Thyroid gland (tissue), 4 donors: ENCODE results near the gene ACACA.

Source experiments
- CTCF ChIP-seq, 6 experiments: fragments of 200-600 bp in 3 of 6; fragments of 450-650 bp in 3 of 6; sonication (generic) in 3 of 6; IDR thresholded peaks; one replicate each; pipeline ENCODE4 v1.5.1; 2016 to 2019; ENCODE audit warnings: antibody characterized with exemption in 6 of 6, mild to moderate bottlenecking in 2 of 6, inconsistent platforms in 1 of 6, moderate library complexity in 1 of 6
- POLR2A ChIP-seq, 2 donors: fragments of 450-650 bp; IDR thresholded peaks; one replicate each; pipeline ENCODE4 v1.6.1; 2017; ENCODE audit warnings: antibody characterized with exemption in 2 of 2, mild to moderate bottlenecking in 2 of 2, moderate library complexity in 1 of 2

- TF ChIP-seq CTCF (IDR thresholded peaks at IDR 0.05) = no peak
- TF ChIP-seq POLR2A (IDR thresholded peaks at IDR 0.05) = no peak
Measured at GRCh38 chr17:37158290-37158689, 248.3 kb downstream of the ACACA start.
